VCaP (cell line): ENCODE measurements around the gene CSF1.
"Not testable (repeated sequence)": the region's sequence is repeated elsewhere in the genome, so short reads cannot be mapped to it uniquely, and the experiment has no call there.

Source experiments
- H3K27ac ChIP-seq: fragments of 450-650 bp; 2 replicates; pipeline ENCODE4 v1.5.1; 2017
- TF ChIP-seq, protein P1 (sequence below): fragments of 450-650 bp; conservative IDR thresholded peaks from 2 replicates; pipeline ENCODE4 v1.5.1; 2017; ENCODE audit warnings: mild to moderate bottlenecking, moderate library complexity

Gene CSF1

DNA sequence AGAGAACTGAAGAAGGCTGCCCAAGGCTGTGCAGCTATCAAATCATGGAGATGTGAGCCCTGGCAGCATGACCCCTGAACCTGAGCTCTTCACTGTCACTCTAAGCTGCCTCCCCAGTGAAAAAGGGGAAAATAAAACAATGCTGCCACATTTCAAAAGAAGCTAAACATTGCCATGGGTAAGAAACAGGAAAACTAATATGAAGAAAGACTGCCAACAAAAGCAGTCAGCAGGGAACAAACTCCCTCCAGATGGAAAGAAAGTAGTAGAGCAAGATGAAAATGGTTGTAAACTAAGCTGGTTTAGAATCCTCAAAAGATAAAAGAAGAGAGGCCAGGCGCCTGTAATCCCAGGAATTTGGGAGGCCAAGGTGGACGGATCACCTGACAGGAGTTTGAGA, 36.2 kb upstream of the CSF1 start:
- no peak overlapping the region for H3K27ac ChIP-seq
- TF ChIP-seq, protein P1, sequence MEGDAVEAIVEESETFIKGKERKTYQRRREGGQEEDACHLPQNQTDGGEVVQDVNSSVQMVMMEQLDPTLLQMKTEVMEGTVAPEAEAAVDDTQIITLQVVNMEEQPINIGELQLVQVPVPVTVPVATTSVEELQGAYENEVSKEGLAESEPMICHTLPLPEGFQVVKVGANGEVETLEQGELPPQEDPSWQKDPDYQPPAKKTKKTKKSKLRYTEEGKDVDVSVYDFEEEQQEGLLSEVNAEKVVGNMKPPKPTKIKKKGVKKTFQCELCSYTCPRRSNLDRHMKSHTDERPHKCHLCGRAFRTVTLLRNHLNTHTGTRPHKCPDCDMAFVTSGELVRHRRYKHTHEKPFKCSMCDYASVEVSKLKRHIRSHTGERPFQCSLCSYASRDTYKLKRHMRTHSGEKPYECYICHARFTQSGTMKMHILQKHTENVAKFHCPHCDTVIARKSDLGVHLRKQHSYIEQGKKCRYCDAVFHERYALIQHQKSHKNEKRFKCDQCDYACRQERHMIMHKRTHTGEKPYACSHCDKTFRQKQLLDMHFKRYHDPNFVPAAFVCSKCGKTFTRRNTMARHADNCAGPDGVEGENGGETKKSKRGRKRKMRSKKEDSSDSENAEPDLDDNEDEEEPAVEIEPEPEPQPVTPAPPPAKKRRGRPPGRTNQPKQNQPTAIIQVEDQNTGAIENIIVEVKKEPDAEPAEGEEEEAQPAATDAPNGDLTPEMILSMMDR = no peak

DNA sequence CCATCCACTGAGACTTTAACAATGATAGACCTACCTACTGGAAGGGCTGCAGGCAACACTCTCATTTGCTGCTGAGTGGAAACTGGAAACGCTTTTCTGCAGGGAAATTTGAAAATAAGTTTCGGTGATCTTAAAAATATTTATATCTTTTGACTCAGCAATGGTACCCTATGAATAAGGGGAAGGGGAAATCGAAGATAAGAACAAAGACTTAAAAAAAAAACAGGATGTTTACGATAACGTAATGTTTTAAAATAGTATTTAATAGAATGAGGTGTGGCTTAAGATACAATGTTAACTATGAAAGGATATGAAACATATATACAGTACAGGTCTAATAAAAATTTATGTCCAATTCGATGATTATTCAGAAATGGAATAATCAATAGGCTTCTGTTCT, 34.8 kb upstream of the CSF1 start:
- H3K27ac ChIP-seq = peak overlapping the region; percentile 64
- TF ChIP-seq, protein P1 = no peak

DNA sequence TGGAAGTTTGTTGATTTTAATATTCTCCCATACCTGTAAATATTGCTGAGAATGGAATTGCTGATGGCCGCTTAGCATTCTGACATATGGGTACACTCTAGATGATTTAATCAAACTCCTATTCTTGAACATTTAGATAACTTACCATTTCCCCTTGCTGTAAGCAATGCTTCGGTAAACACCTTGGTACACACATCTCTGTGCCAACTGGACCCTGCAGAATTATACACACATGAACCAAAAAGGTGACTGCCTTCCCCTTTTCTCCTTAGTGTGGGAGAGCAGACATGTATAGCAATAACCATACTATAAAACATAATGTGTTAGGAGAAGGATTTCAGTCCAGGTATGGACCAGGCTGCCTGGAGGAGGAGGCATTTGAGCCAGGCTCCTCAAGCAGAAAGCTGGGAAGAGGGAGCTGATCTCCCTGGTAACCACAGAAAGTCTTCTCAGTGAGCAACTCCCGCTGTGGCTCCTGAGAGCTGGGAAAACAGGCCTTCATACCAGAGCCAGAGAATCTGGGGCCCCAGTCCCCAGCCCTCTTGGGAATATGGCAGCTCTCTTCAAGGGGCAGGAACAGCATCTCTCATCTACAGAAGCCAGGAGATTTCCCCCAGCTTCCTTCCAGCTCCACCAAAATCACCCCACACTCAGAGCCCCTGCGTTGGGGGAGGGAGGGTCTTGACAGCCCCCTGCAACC, 33.9 kb upstream of the CSF1 start:
- TF ChIP-seq, protein P1 = no peak

DNA sequence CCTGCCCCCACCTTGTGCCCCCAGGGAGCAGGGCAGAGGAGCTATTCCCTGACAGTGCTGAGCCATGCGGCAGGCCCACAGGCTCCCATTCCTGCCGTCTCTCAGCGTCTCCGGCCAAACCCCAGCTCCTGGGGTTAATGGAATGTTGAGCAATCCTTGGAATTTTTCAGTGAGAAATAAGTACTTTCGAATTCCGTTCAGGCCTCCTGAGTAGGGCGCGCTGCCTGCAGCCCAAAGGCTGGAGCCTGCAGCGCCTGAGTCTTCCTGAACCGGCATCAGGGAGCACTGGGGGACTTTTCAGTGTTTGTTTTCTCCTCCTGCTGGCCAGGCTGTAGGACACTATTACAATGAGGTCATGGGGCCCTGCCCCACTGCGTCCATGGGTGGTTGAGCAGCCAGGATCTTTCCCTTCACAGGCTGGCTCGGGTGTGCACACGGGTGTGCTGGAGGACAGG, 33.3 kb upstream of the CSF1 start:
- peak overlapping the region; percentile 64 for H3K27ac ChIP-seq

More for the DNA sequence above, 33.9 kb upstream of the CSF1 start:
- peak overlapping the region; percentile 64 for H3K27ac ChIP-seq

DNA sequence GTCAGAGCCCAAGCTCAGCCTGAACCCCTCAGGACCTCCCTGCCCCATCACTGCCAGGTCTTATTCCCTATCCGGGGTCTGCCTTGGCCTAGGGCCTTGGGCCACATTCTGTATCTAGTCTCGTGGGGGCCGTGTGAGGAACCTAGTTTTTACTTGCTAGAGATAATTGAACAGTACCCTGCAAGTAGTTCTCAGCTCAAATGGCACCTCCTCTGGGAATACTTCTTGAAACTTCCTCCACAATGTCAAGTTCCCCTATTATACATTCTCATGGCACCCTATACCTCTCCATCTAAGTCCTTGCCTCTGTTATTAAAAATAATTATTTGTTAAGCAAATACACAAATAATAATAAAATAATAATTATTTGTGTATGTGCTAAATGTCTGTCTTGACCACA, 32.9 kb upstream of the CSF1 start:
- TF ChIP-seq, protein P1 = no peak
- H3K27ac ChIP-seq = peak overlapping the region; percentile 64; the same call in 1 of the 2 replicates

More for the DNA sequence above, 33.3 kb upstream of the CSF1 start:
- TF ChIP-seq, protein P1 = no peak

DNA sequence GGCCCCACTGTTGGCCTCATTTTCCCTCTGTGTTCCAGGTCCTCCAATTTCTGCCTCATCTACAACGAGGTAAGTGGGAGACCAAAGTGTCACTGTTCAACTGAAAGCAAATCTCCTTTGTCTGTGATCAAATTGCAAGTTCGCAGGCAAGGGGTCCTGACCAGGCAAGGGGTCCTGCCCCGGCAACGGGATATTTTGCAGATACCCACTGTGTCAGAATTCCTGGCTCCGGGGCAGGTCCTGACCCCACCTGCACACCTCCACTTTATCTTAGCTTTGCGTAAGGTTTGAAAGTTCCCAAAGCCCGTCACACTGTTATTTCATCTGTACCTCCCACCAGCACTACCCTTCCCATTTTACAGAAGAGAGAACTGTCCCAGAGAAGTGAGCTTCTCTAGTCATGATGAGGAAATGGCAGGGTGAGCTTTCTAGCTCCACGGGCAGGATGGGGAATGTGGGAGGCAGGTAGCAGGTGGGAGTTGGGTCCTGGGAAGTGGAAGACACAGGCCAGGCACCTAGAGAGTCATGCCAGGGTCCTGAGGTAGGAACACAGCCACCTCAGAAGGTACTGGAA, 32.0 kb upstream of the CSF1 start:
- TF ChIP-seq, protein P1 = no peak
- H3K27ac ChIP-seq = no peak overlapping the region

DNA sequence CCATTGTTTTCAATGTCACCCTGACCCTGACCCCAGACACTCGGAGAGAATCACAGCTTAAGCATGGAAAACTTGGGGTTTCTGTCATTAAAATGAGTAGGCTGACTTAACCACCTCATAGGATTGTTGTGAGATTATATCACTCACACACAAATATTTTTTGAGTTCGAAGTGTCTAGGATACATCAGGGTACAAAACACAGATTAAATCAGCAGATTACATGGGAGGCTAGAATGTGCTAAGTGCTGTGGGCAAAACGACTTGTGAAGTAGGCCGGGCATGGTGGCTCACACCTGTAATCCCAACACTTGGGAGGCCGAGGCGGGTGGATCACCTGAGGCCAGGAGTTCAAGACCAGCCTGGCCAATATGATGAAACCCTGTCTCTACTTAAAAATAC, 31.3 kb upstream of the CSF1 start:
- not testable (repeated sequence) for H3K27ac ChIP-seq
